OCI-LY1 (cell line): ENCODE measurements around the gene UBAP1.

Experiments used
- H2AFZ ChIP-seq: fragments of 200-600 bp; sonication (generic), shearing (Covaris generic); 2 replicates; pipeline ENCODE4 v1.6.0; 2014; ENCODE audit warnings: antibody characterized with exemption, mild to moderate bottlenecking, low read length
- H3F3A ChIP-seq: fragments of 200-600 bp; sonication (generic), shearing (Covaris generic); 2 replicates; pipeline ENCODE4 v1.6.0; 2014; ENCODE audit warnings: mild to moderate bottlenecking, antibody characterized with exemption, low read length, moderate library complexity; ENCODE audit not compliant: insufficient read depth
- H3K27ac ChIP-seq: fragments of 200-600 bp; sonication (generic); 2 replicates; pipeline ENCODE4 v1.5.1; 2014; ENCODE audit warnings: low read length, mixed run types, mild to moderate bottlenecking, low read depth; ENCODE audit not compliant: poor library complexity, severe bottlenecking
- H3K27me3 ChIP-seq: fragments of 200-600 bp; sonication (generic); 2 replicates; pipeline ENCODE4 v1.6.0; 2014; ENCODE audit warnings: antibody characterized with exemption, mild to moderate bottlenecking, low read length, moderate library complexity; ENCODE audit not compliant: insufficient read depth
- H3K36me3 ChIP-seq: fragments of 200-600 bp; sonication (generic); 2 replicates; pipeline ENCODE4 v1.6.1; 2014; ENCODE audit warnings: mild to moderate bottlenecking, antibody characterized with exemption, low read length, moderate library complexity, mixed read lengths; ENCODE audit not compliant: insufficient read depth
- H3K4me1 ChIP-seq: fragments of 200-600 bp; sonication (generic); 2 replicates; pipeline ENCODE4 v1.5.1; 2014; ENCODE audit warnings: mild to moderate bottlenecking, low read length, moderate library complexity; ENCODE audit not compliant: insufficient read depth, severe bottlenecking
- H3K4me2 ChIP-seq: fragments of 200-600 bp; sonication (generic), shearing (Covaris generic); 2 replicates; pipeline ENCODE4 v1.6.1; 2014; ENCODE audit warnings: low read length
- H3K4me3 ChIP-seq: fragments of 200-600 bp; sonication (generic); 2 replicates; pipeline ENCODE4 v1.5.1; 2014; ENCODE audit warnings: low read length, low read depth, mild to moderate bottlenecking, mixed read lengths; ENCODE audit not compliant: poor library complexity, severe bottlenecking
- H3K79me2 ChIP-seq: fragments of 200-600 bp; shearing (Covaris generic); 2 replicates; pipeline ENCODE4 v1.6.1; 2016; ENCODE audit warnings: mixed run types, low read length, mixed read lengths; ENCODE audit not compliant: insufficient read depth
- H3K9ac ChIP-seq: fragments of 200-600 bp; sonication (generic), shearing (Covaris generic); 2 replicates; pipeline ENCODE4 v1.6.1; 2014; ENCODE audit warnings: mild to moderate bottlenecking, low read length, mixed read lengths
- H3K9me2 ChIP-seq: fragments of 200-600 bp; sonication (generic), shearing (Covaris generic); 2 replicates; pipeline ENCODE4 v1.6.1; 2014; ENCODE audit warnings: low read depth, mild to moderate bottlenecking, low read length, mixed read lengths
- H3K9me3 ChIP-seq: fragments of 200-600 bp; shearing (Covaris generic); 2 replicates; pipeline ENCODE4 v1.6.1; 2014; ENCODE audit warnings: low read length, mixed read lengths
- H4K20me1 ChIP-seq: fragments of 200-600 bp; sonication (generic), shearing (Covaris generic); 2 replicates; pipeline ENCODE4 v1.6.0; 2016; ENCODE audit warnings: mild to moderate bottlenecking, low read length; ENCODE audit not compliant: insufficient read depth
- EZH2 ChIP-seq: fragments of 200-600 bp; sonication (generic), shearing (Covaris generic); IDR thresholded peaks from 2 replicates; pipeline ENCODE4 v1.8.0; 2017; ENCODE audit warnings: borderline replicate concordance, mixed run types, mild to moderate bottlenecking, antibody characterized with exemption, low read length, moderate library complexity, mixed read lengths
- TF ChIP-seq, protein P1 (sequence below): fragments of 200-600 bp; sonication (generic), shearing (Covaris generic); IDR thresholded peaks from 2 replicates; pipeline ENCODE4 v1.5.1; 2017; ENCODE audit warnings: mild to moderate bottlenecking, antibody characterized with exemption, low read length, moderate library complexity, mixed read lengths

The UBAP1 gene

DNA sequence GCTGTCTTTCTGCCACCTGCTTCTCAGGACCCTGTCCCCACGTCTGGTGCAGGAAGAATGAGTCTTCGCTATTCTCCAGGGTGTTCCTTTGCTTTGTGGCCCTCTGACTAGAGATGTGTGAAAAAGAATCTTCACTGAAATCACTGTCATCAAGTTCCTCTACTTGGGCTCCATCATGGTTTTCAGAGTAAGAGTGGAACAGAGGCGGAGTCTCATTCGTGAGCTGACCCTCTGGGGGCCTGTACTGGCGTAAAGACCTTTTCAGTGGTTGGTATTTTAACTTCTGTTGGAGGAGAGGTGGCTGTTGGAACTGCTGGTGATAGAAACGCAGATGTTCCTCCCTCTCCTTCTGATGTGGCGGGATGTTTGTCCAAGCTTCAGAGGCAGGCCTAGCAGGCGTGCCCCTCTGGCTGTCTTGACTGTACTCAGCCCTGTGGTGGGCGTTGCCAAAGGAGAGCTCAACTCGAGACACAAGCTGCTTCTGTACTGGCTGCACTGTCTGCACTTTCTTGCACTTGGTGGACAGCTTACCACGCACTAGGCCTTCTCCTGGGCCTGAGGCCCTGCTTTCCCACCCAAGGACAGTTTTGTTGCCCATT lies 78.2 kb downstream of the UBAP1 start:
- Histone ChIP-seq H3K79me2 (no peaks in the 10 kb centered on the region), H3K27me3 (no peaks in the 10 kb centered on the region), H3K4me1 (peaks cover 35% of the 10 kb centered on the region), H2AFZ (no peak overlapping the region), H3K4me3 (no peak overlapping the region), H3K27ac (peak overlapping the region; percentile 80), H3K9ac (peak overlapping the region; percentile 18; the same call in 1 of the 2 replicates), H3K9me3 (no peaks in the 10 kb centered on the region), H3K36me3 (peaks cover 70% of the 10 kb centered on the region; the same call in 1 of the 2 replicates), H3K4me2 (peak overlapping the region; percentile 37; the same call in 1 of the 2 replicates), H3K9me2 (no peaks in the 10 kb centered on the region), H4K20me1 (no peaks in the 10 kb centered on the region), H3F3A (0 out of 2 replicates have a peak, but pooled peaks cover 3% of the 10 kb centered on the region)
- no peak for TF ChIP-seq EZH2
- TF ChIP-seq, protein P1, sequence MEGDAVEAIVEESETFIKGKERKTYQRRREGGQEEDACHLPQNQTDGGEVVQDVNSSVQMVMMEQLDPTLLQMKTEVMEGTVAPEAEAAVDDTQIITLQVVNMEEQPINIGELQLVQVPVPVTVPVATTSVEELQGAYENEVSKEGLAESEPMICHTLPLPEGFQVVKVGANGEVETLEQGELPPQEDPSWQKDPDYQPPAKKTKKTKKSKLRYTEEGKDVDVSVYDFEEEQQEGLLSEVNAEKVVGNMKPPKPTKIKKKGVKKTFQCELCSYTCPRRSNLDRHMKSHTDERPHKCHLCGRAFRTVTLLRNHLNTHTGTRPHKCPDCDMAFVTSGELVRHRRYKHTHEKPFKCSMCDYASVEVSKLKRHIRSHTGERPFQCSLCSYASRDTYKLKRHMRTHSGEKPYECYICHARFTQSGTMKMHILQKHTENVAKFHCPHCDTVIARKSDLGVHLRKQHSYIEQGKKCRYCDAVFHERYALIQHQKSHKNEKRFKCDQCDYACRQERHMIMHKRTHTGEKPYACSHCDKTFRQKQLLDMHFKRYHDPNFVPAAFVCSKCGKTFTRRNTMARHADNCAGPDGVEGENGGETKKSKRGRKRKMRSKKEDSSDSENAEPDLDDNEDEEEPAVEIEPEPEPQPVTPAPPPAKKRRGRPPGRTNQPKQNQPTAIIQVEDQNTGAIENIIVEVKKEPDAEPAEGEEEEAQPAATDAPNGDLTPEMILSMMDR: no peak

DNA sequence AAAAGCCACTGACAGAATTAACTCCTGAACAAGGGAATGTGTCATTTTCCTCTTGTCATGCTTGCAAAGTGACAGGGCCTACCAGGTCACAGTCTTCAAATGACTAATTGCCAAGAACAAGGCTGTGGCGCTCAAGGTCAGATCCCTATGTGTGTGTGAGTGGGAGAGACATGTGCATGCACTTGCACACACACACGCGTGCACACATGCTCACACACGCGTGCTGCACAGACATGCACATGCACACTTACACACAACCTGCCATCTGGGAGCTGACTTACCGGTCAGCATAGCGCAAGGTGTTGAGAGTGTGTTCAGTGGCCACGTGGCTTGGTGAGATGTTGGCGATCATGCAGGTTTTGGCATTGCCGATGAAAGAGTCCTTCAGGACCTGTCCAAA lies 80.5 kb downstream of the UBAP1 start:
- Histone ChIP-seq H3K9me3 (no peaks in the 10 kb centered on the region), H3F3A (no peaks in the 10 kb centered on the region), H3K79me2 (no peaks in the 10 kb centered on the region), H4K20me1 (no peaks in the 10 kb centered on the region), H3K4me3 (no peak overlapping the region), H3K9ac (no peak overlapping the region), H3K27me3 (no peaks in the 10 kb centered on the region), H3K9me2 (no peaks in the 10 kb centered on the region), H3K4me2 (no peak overlapping the region), H3K27ac (no peak overlapping the region), H3K36me3 (peaks cover 50% of the 10 kb centered on the region; the same call in 1 of the 2 replicates), H2AFZ (no peak overlapping the region), H3K4me1 (peaks cover 23% of the 10 kb centered on the region)
- TF ChIP-seq EZH2: no peak
- TF ChIP-seq, protein P1: no peak

DNA sequence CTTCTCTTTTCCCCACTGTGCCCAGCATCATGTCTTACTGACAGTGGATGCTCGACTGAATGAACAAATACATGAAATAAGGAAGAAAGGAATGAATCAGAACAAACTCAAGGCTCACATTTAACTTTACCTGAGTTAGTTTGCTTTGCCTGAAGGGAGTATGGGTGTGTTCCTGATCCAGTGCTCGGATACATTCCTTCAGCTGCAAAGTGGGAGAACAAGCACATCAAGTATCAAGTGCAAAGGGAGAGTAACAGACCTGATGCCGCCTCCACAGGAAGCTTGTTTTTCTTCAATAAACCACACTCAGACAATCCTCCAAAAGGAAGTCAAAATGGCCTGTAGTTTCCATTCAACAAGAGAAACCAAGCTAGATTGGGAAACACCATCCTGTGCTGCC lies 84.1 kb downstream of the UBAP1 start:
- Histone ChIP-seq H3K36me3 (peaks cover 28% of the 10 kb centered on the region), H3K9me3 (no peaks in the 10 kb centered on the region), H3K4me1 (peaks cover 3% of the 10 kb centered on the region), H3K27me3 (no peaks in the 10 kb centered on the region), H4K20me1 (no peaks in the 10 kb centered on the region), H3K9me2 (no peaks in the 10 kb centered on the region), H3K79me2 (no peaks in the 10 kb centered on the region), H3K4me2 (no peak overlapping the region), H3K27ac (no peak overlapping the region), H3K4me3 (no peak overlapping the region), H3K9ac (no peak overlapping the region), H2AFZ (no peak overlapping the region), H3F3A (no peaks in the 10 kb centered on the region)
- no peak for TF ChIP-seq EZH2
- TF ChIP-seq, protein P1: no peak
